HepG2 (cell line): ENCODE results near the gene RGS6. TPM values are rescaled to one million over a fixed set of nuclear protein-coding genes. Genes with fewer than 3 reads are reported as not detected.

Experiments
- ATAC-seq: fragments of 200-7000 bp; cut with Tn5 transposase; 3 replicates; pipeline ENCODE4 v1.9.1; 2020; ENCODE audit warnings: mild to moderate bottlenecking, moderate library complexity
- BruUV-seq: library from RNA; stranded (reverse); fragments of 400-500 nt; replicated peaks from 2 replicates; lab custom pipeline; 2021; lab: Mats Ljungman, UMichigan
- CTCF ChIA-PET: fragments of 300-600 bp; formaldehyde crosslinking; extraction: SDS; loops from one replicate; lab custom pipeline; 2021; ENCODE audit warnings: low total read pairs, inconsistent platforms, low intra/inter-chr PET ratio; lab: Yijun Ruan, JAX
- POLR2A ChIA-PET: fragments of 350-600 bp; sonication (Branson Sonifier 250); formaldehyde crosslinking; loops from one replicate; lab custom pipeline; 2020; ENCODE audit warnings: antibody characterized with exemption, inconsistent platforms; lab: Yijun Ruan, JAX
- DNase-seq: peaks from one replicate; pipeline ENCODE4 v3.0.0-alpha.2; 2015; ENCODE audit warnings: low spot score
- FAIRE-seq: peaks from 3 replicates; lab custom pipeline; 2011; peaks lifted over from hg19 to GRCh38; lab: Jason Lieb, UNC
- H2AFZ ChIP-seq: one replicate; pipeline ENCODE4 v1.6.1; 2011; ENCODE audit warnings: low read length, inconsistent platforms
- H3K27ac ChIP-seq: fragments of 300-600 bp; 3 replicates; pipeline ENCODE4 v1.8.0; 2011; ENCODE audit warnings: mixed run types, mild to moderate bottlenecking, mixed read lengths, low read length, inconsistent platforms; ENCODE audit not compliant: insufficient read depth; ENCODE audit errors: extremely low read length
- H3K27me3 ChIP-seq, 2 experiments: fragments of 200-600 bp in 1 of 2; 2 replicates in 1 of 2; 3 replicates in 1 of 2; pipeline versions ENCODE4 v1.6.0 to v1.8.0; 2011; ENCODE audit warnings: low read length in 2 of 2, mild to moderate bottlenecking in 2 of 2, moderate library complexity in 2 of 2, inconsistent platforms in 1 of 2; ENCODE audit not compliant: insufficient read depth in 2 of 2, control insufficient read depth in 1 of 2
- H3K36me3 ChIP-seq, 2 experiments: fragments of 200-600 bp in 1 of 2; replicated peaks in 1 of 2; 2 replicates in 1 of 2; 3 replicates in 1 of 2; pipeline versions ENCODE4 v1.5.1 to v1.8.0; 2011; ENCODE audit warnings: low read length in 2 of 2, inconsistent platforms in 1 of 2; ENCODE audit not compliant: insufficient read depth in 2 of 2, control insufficient read depth in 1 of 2
- H3K4me1 ChIP-seq: 2 replicates; pipeline ENCODE4 v1.5.1; 2012; ENCODE audit warnings: low read length, inconsistent platforms; ENCODE audit not compliant: insufficient read depth
- H3K4me2 ChIP-seq: 2 replicates; pipeline ENCODE4 v1.6.0; 2011; ENCODE audit warnings: low read depth, low read length, inconsistent platforms
- H3K4me3 ChIP-seq, 3 experiments: fragments of 200-600 bp in 1 of 3; sonication (generic), shearing (Covaris generic) in 1 of 3; replicated peaks in 1 of 3; 2 replicates each; pipeline ENCODE4 v1.5.1; 2011 to 2016; ENCODE audit warnings: low read length in 3 of 3, inconsistent platforms in 2 of 3, low read depth in 2 of 3, mild to moderate bottlenecking in 2 of 3, control low read depth in 1 of 3, mixed read lengths in 1 of 3; ENCODE audit not compliant: insufficient read depth in 1 of 3
- H3K79me2 ChIP-seq: one replicate; pipeline ENCODE4 v1.6.1; 2011; ENCODE audit warnings: low read length, inconsistent platforms; ENCODE audit not compliant: insufficient read depth
- H3K9ac ChIP-seq: 2 replicates; pipeline ENCODE4 v1.6.0; 2011; ENCODE audit warnings: mild to moderate bottlenecking, low read depth, low read length, inconsistent platforms; ENCODE audit not compliant: insufficient read depth
- H3K9me3 ChIP-seq: 2 replicates; pipeline ENCODE4 v1.5.1; 2012; ENCODE audit warnings: mild to moderate bottlenecking, low read length
- H4K20me1 ChIP-seq: 2 replicates; pipeline ENCODE4 v1.6.0; 2011; ENCODE audit warnings: inconsistent platforms, mild to moderate bottlenecking, low read length, moderate library complexity; ENCODE audit not compliant: insufficient read depth
- E2F2 ChIP-seq: sonication (generic); formaldehyde crosslinking; IDR thresholded peaks from 2 replicates; pipeline ENCODE4 v1.4.0; 2020; ENCODE audit warnings: missing genetic modification reagents, borderline replicate concordance
- FOXC1 ChIP-seq: sonication (generic); formaldehyde crosslinking; IDR thresholded peaks from 2 replicates; pipeline ENCODE4 v1.8.0; 2022; ENCODE audit warnings: mild to moderate bottlenecking, missing genetic modification reagents, borderline replicate concordance
- GABPB1 ChIP-seq: IDR thresholded peaks from 2 replicates; pipeline ENCODE4 v1.6.1; 2016; ENCODE audit warnings: mild to moderate bottlenecking, missing genetic modification reagents, moderate library complexity, missing compliant biosample characterization
- GMEB1 ChIP-seq: sonication (generic); formaldehyde crosslinking; IDR thresholded peaks from 2 replicates; pipeline ENCODE4 v1.5.1; 2020; ENCODE audit warnings: missing genetic modification reagents, mild to moderate bottlenecking, borderline replicate concordance
- MEIS1 ChIP-seq: sonication (generic); formaldehyde crosslinking; IDR thresholded peaks from 2 replicates; pipeline ENCODE4 v1.9.0; 2021; ENCODE audit warnings: mild to moderate bottlenecking, missing genetic modification reagents, moderate library complexity, borderline replicate concordance
- RFX1 ChIP-seq: fragments of 450-650 bp; IDR thresholded peaks from 2 replicates; pipeline ENCODE4 v1.6.1; 2017
- RFX3 ChIP-seq: IDR thresholded peaks from 2 replicates; pipeline ENCODE4 v1.6.1; 2016; ENCODE audit warnings: missing biosample characterization, missing genetic modification reagents
- RXRA ChIP-seq: sonication (generic); formaldehyde crosslinking; IDR thresholded peaks from 2 replicates; pipeline ENCODE4 v1.5.1; 2020; ENCODE audit warnings: missing genetic modification reagents
- ZNF329 ChIP-seq: sonication (generic); formaldehyde crosslinking; IDR thresholded peaks from 2 replicates; pipeline ENCODE4 v1.9.0; 2021; ENCODE audit warnings: low read depth, mild to moderate bottlenecking, missing genetic modification reagents
- ZNF430 ChIP-seq: sonication (generic); formaldehyde crosslinking; IDR thresholded peaks from 2 replicates; pipeline ENCODE4 v1.9.0; 2021; ENCODE audit warnings: mild to moderate bottlenecking, missing genetic modification reagents
- ZNF512 ChIP-seq: sonication (generic); formaldehyde crosslinking; IDR thresholded peaks from 2 replicates; pipeline ENCODE4 v1.4.0; 2020; ENCODE audit warnings: mild to moderate bottlenecking, missing genetic modification reagents
- ZNF562 ChIP-seq: sonication (generic); formaldehyde crosslinking; IDR thresholded peaks from 2 replicates; pipeline ENCODE4 v1.8.0; 2022; ENCODE audit warnings: missing genetic modification reagents, borderline replicate concordance
- WGBS: methylation state at CpG from one replicate; pipeline ENCODE4 v1.1.6; 2017; ENCODE audit warnings: low lambda C conversion rate; 5-methylcytosine and 5-hydroxymethylcytosine counted together
- in situ Hi-C: cut with HindIII; loops from 2 replicates; pipeline ENCODE4 v1.10.0; 2017; ENCODE audit warnings: low pct_unique_long_range_greater_than_20kb; ENCODE audit not compliant: extremely low pct_ligation_motif_present
- intact Hi-C: fragments of 100-400 bp; cut with micrococcal nuclease; formaldehyde crosslinking; loops from one replicate; pipeline ENCODE4 v1.10.0; 2022; ENCODE audit not compliant: unreplicated experiment
- polyA plus RNA-seq, 8 experiments: library from polyadenylated mRNA; depleted of rRNA in 3 of 8; stranded (reverse) in 7 of 8; unstranded in 1 of 8; fragments of >200 nt; fragmentation: Illumina TruSeq in 4 of 8; extraction: Trizol in 4 of 8; gene quantifications; 2 replicates each; pipeline versions ENCODE4 v1.2.1 to v1.2.3, GENCODE V29; 2011 to 2016; ENCODE audit warnings: low read depth in 4 of 8, missing spikeins in 1 of 8, mixed read lengths in 1 of 8; ENCODE audit not compliant: insufficient read depth in 1 of 8
- total RNA-seq, 5 experiments: library from RNA; depleted of rRNA; stranded (reverse); fragments of >200 nt; fragmentation: Illumina TruSeq; extraction: Trizol; gene quantifications; 2 replicates each; pipeline ENCODE4 v1.2.3, GENCODE V29; 2016; ENCODE audit warnings: low read depth in 1 of 5

Gene RGS6
- total and polyA plus RNA-seq, 2 of the 13 experiments (the other 11 are each of a cell fraction or from before 2014, with no cell fraction given), result not detected

GRCh38 chr14:72452774-72453173 is 520.5 kb downstream of the RGS6 start:
- intact Hi-C loops, result no loop called here
- CTCF ChIA-PET, result no interaction called here
- no peaks in the 10 kb centered on the region for H3K9me3 ChIP-seq
- no peaks in the 10 kb centered on the region for H4K20me1 ChIP-seq
- H3K4me3 ChIP-seq, result no peak overlapping the region
- H3K27ac ChIP-seq, result no peak overlapping the region
- no peaks in the 10 kb centered on the region for H3K4me1 ChIP-seq
- H3K27me3 ChIP-seq, result no peaks in the 10 kb centered on the region; a peak in 1 of 5 replicates
- in situ Hi-C loops, result no loop called here
- TF ChIP-seq GABPB1 (CRISPR knock-in tag), result no peak
- no peak for TF ChIP-seq ZNF562 (CRISPR knock-in tag)
- no peak for TF ChIP-seq FOXC1 (CRISPR knock-in tag)
- TF ChIP-seq RFX1, result no peak
- TF ChIP-seq ZNF430 (CRISPR knock-in tag), result no peak
- no peak for TF ChIP-seq RXRA
- no peak for TF ChIP-seq MEIS1 (CRISPR knock-in tag)
- TF ChIP-seq ZNF512 (CRISPR knock-in tag), result no peak
- no peak for TF ChIP-seq RFX3 (CRISPR knock-in tag)
- no peak for TF ChIP-seq GMEB1 (CRISPR knock-in tag)
- TF ChIP-seq E2F2 (CRISPR knock-in tag), result no peak
- TF ChIP-seq ZNF329, result no peak
- ATAC-seq, result no peak
- no peak for FAIRE-seq
- no peak overlapping the region for H3K9ac ChIP-seq
- H3K79me2 ChIP-seq, result no peaks in the 10 kb centered on the region
- POLR2A ChIA-PET, result no interaction called here
- BruUV-seq, result no TSS peak
- WGBS, result 60% methylated on average over 5 of the region's 5 CpGs
- no peaks in the 10 kb centered on the region for H3K36me3 ChIP-seq
- H3K4me2 ChIP-seq, result no peak overlapping the region
- H2AFZ ChIP-seq, result no peak overlapping the region
- no peak for DNase-seq
